Hepatocyte (in vitro differentiated cells): Measurements from ENCODE around the gene TRPM3.

ENCODE experiments used
- CTCF ChIP-seq: fragments of 200-600 bp; sonication (generic); IDR thresholded peaks from 2 replicates; pipeline ENCODE4 v1.5.1; 2016; ENCODE audit warnings: antibody characterized with exemption, mild to moderate bottlenecking; ENCODE audit not compliant: poor library complexity
- EZH2 ChIP-seq: fragments of 200-600 bp; sonication (generic); IDR thresholded peaks from 2 replicates; pipeline ENCODE4 v1.6.1; 2016; ENCODE audit warnings: antibody characterized with exemption, mild to moderate bottlenecking, borderline replicate concordance
- EZH2phosphoT487 ChIP-seq: fragments of 200-600 bp; sonication (generic); IDR thresholded peaks from one replicate; pipeline ENCODE4 v1.6.1; 2018; ENCODE audit warnings: antibody characterized with exemption, mild to moderate bottlenecking, low read depth, moderate library complexity; ENCODE audit not compliant: unreplicated experiment, severe bottlenecking

- TF ChIP-seq CTCF (no peak), EZH2 (no peak), EZH2phosphoT487 (no peak)
These were observed 625.2 kb downstream of the TRPM3 start for GRCh38 chr9:70496244-70496643.
